ENCODE measurements around the gene SLAMF9.
"Not testable (repeated sequence)": the region's sequence is repeated elsewhere in the genome, so short reads cannot be mapped to it uniquely, and the experiment has no call there.

SLAMF9 gene

DNA sequence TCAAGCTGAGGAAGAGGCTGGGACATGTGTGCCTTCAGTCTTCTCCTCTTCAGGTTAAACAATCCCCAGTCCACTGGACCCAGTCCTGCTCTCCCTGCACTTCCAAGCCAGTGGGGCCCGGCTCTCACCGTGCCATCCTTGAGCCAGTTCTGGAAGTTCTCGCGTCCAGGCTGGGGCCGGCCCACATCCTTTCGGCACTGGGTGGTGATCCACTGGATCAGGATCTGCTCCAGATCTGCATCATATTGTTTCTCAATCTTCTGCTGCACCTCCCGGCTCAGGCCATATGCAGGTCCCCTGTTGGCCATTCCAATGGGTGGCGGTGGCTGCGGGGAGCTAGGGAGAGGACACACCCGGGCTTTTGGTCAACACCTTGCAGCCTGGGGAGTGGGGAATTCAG, 33.8 kb downstream of the SLAMF9 start:
- no peak for FAIRE-seq

GRCh38 chr1:159919236-159919865, 34.7 kb downstream of the SLAMF9 start:
- FAIRE-seq = no peak

DNA sequence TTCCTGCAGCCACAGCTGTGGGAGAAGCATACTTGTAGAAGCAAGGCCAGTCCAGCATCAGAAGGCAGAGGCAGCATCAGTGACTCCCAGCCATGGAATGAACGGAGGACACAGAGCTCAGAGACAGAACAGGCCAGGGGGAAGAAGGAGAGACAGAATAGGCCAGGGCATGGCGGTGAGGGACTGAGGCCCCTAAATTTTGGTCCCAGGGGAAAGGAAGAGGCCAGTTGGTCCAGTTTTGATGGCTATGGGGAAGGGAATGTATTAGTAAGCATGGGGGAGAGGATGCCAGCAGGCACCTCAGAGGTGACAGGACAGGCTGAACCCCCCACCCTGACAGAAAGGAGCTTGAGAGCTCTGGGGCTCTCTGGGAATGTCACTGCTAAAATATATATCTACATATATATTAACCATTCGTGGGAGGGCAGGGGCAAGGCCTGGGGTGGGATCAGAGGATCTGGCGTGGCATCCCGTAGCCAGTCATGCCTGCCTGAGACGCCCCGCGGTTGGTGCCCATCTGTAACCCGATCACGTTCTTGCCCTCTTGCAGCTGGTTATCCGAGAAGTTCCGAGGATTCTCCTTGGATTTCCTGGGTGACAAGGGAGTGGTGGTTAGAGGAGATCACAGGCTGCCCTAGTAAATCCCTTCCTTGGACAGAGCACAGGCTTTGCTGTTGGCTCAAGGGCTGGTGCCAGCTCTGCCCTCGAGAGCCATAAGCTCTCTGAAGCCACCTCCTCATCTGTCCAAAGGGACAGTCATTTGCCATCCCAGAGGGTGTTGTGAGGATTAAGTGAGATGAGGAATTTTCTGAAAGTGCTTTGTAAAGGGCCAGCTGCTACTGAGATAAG, 35.5 kb downstream of the SLAMF9 start:
- no peak for FAIRE-seq

- FAIRE-seq = no peak
Measured at GRCh38 chr1:159917533-159918351, 36.3 kb downstream of the SLAMF9 start.

- FAIRE-seq = no peak
Measured at GRCh38 chr1:159916242-159917051, 37.6 kb downstream of the SLAMF9 start.

DNA sequence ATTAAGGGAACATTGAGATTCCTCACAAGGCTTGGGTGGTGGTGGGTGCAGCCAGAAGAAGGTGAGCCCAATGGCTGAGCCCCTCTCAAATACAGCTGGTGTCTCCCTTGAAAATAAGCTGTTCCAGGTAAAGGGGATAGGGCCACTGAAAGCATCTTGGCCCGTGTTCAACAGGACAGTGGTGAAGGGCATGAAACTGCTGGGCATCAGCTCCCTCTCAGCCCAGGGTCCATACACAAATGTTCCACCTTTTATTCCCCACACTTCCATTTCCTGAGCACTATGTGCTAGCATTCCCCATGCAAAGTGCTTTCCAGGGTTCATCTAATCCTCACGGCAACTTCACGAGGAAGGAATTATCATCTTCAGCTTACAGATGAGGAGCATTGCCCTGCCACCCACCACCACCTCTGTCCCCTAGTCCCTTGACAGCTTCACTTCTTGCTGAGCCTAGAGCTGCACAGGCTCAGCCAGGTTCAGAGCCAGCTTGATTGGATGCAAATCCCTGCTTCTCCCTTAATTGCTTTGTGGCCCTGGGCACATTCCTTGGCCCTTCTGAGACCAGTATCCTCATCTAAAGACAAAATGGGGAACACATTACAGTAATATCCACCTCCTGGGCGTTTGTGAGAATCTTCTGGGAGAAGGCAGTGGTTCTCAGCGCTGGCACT, 38.3 kb downstream of the SLAMF9 start:
- no peak for FAIRE-seq

DNA sequence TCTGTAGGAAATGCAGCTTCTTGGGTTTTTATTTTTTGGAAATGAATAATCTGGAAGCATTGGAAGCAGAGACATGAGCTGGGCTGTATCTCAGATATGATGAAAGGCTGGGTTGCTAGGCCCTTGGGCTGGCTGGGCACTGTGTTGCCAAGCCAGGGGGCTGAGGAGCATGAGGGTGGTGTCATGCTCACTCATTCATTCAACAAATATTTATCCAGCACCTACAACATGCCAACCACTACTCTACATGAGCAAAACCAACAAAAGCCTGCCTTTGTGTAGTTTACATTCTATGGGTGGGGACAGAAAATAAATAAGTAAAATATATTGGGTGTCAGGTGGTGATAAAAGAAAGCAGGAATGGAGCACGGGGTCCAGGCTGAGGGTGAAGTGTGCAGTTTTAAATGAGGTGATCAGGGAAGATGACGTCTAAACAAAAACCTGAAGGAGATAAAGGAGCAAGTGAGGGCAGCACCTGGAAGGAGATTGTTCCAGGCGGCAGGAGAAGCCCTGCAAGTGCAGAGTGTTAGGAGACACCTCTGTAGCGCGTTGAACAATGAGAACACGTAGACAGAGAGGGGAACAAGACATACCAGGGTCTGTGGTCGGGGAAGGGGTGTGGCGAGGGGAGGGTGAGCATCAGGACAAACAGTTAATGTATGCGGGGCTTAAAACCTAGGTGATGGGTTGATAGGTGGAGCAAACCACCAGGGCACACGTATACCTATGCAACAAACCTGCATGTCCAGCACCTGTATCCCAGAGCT, 39.6 kb downstream of the SLAMF9 start:
- no peak for FAIRE-seq

- no peak for FAIRE-seq
Measured at GRCh38 chr1:159913451-159914192, 40.4 kb downstream of the SLAMF9 start.

DNA sequence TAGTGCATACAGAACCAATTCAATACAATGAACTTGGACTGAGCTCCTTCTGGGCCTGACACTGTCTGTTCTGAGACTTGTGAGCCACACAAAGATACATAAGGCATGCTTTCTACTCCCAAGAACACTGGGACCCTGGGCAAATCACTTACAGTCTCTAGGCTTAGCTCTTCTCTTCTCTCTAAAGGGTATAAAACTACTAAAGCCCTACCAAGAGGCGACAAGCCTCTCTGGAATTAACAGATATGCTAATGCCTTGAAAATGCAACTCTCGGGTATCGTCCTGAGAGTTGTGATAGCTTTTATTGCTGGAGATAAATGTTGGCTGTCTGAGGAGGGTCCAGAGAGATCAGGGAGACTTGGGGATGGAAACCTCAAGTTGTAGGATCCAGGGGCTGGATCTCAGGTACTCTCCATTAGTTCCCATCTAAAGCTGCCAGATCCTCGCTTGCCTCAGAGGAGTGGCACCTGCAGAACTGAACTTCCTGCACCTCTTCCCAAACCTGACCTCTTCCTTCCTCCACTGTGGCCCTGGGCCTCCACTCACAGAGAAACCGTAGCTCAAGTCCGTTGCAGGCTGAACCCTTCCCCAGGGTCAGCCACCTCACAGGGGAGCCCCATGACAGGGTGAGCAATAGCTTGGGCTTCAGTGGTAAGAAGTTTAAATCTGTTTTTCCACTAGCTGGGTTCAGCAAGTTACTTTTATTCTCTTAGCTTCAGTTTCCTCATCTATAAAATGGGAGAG, 42.5 kb downstream of the SLAMF9 start:
- no peak for FAIRE-seq

DNA sequence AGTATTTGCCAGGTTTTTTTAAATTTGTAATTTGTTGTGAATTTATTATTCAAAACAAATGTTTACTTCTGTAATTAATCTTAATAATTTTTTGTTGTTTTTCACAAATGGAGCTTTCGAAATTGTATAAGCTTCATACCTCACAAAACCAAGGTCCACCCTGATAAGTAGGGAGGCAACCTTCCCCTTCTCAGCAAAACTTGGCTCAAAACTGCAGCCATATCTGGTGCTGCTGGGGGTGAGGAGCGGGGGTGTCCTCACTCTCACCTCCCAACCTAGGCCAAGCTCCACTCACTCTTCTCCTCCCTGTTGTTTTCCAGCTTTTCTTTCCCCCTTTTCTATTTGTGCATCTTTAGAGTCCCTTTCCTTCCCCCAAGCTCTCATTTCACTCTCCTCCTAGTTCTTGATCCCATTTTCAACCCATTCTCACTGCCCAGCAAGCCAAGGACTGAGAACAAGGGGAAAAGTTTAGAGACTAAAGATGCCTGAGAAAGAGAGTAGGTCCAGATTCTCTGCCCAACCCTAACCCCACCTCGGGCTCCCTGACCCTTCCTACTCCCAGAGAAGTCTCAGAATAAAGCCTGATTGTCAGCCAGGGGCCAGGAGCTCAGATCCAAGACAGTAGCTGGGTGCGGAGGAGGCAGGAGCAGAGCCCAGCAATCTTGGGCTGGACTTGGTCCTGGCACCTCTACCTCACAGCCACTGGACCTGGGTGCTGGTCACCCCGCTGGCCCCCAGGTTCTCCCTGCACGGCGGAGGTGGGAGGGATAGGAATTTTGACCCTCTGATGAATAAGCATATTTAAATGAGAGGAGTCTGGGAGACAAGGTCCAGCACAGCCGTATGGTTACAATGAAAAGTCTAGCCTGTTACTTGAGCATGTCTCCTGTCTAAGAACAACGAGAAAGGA, 45.8 kb downstream of the SLAMF9 start:
- FAIRE-seq = no peak

DNA sequence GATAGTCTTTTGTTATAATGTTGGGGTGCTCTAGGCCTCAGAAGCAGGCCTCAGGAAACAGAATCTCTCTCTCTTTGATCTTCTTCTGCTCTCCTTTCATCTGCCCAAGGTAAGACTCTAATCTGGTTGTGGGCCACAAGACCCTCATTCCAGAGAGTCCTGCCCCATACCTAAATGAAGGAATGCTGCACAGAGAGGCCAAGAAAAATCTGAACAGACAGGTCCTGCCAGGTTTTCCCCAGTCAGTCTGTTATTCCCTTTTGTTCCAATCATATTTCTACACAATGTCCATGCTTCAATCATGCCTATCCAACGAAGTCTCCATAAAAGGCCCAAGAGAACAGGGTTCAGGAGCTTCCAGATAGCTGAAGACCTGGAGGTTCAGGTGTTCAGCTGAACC, 47.1 kb downstream of the SLAMF9 start:
- FAIRE-seq = no peak

DNA sequence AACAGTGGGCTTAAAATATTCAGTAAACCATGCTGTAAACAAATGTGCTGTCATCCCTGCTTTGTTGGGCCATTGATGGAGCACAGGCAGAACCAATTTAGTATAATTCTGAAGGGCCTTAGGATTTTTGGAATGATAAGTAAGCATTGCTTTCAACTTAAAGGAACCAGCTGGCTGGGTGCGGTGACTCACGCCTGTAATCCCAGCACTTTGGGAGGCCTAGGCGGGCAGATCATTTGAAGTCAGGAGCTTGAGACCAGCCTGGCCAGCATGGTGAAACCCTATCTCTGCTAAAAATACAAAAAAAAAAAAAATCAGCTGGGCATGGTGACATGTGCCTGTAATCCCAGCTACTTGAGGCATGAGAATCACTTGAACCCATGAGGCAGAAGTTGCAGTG, 50.0 kb downstream of the SLAMF9 start:
- not testable (repeated sequence) for FAIRE-seq

DNA sequence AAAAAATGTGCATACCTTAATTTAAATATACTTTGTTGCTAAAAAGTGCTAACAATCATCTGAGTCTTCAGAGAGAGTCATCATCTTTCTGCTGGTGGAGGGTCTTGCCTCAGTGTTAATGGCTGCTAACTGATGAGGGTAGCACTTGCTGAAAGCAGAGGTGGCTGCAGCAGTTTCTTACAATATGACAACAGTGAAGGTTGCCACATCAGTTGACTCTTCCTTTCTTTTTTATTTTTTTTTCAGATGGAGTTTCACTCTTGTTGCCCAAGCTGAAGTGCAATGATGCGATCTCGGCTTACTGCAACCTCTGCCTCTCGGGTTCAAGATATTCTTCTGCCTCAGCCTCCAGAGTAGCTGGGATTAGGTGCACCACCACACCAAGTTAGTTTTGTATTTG, 51.5 kb downstream of the SLAMF9 start:
- FAIRE-seq = no peak
